Activated CD4-positive, alpha-beta T cell treated with anti-CD3 and anti-CD28 coated beads, Interleukin-2, amount 50 U/mL, for 48 hours (primary cell): ENCODE results near the gene COQ4.
"Not testable (repeated sequence)": the region's sequence is repeated elsewhere in the genome, so short reads cannot be mapped to it uniquely, and the experiment has no call there.

ENCODE experiments used
- DNase-seq, 2 experiments: peaks; one replicate each; pipeline ENCODE4 v3.0.0-alpha.2; 2020

The COQ4 gene

DNA sequence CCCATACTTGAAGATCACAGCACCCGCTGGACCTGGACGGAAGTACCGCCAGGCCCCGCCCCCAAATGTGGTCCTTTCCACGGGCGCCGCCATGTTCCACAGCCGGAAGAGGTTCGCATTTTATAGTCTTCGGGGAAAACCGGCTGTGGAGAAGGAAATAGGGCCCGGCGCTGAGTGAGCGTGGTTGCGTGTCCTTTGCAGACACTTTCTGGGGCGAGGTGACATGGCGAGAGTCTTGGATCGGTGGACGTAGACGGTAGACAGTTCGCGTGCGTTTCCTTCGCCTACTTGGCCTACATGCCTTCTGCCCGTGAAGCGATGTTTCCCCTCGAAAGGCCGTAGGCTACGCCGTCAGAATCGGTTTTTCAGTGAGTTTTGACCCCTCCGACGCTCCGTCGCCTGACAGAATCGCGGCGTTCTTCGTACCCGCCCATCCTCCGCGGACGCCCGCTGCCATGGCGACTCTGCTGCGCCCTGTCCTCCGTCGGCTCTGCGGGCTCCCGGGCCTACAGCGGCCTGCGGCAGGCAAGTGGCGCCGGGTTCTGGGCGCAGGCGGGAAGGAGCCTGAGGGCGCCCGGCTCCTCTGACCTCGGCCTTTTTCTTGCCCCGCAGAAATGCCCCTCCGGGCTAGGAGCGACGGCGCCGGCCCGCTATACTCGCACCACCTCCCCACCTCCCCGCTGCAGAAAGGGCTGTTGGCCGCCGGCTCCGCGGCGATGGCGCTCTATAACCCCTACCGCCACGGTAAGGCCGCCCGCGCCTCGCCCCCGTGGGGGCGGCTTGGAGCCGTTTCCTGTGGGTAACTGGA, at the start of gene COQ4, which contains the start of gene TRUB2:
Gene COQ4, plus strand, starts transcription at position 436 of the 808 bp plus-strand sequence. Its CDS starts 20 bp downstream, at position 456.
Gene TRUB2, minus strand, starts transcription at position 44 of the 808 bp plus-strand sequence. Its CDS starts 39 bp downstream, at position 5.
- DNase-seq = peak; percentile 93 to 94

- DNase-seq = no peak
Measured at GRCh38 chr9:128274245-128274644, 48.4 kb upstream of the COQ4 start.

DNA sequence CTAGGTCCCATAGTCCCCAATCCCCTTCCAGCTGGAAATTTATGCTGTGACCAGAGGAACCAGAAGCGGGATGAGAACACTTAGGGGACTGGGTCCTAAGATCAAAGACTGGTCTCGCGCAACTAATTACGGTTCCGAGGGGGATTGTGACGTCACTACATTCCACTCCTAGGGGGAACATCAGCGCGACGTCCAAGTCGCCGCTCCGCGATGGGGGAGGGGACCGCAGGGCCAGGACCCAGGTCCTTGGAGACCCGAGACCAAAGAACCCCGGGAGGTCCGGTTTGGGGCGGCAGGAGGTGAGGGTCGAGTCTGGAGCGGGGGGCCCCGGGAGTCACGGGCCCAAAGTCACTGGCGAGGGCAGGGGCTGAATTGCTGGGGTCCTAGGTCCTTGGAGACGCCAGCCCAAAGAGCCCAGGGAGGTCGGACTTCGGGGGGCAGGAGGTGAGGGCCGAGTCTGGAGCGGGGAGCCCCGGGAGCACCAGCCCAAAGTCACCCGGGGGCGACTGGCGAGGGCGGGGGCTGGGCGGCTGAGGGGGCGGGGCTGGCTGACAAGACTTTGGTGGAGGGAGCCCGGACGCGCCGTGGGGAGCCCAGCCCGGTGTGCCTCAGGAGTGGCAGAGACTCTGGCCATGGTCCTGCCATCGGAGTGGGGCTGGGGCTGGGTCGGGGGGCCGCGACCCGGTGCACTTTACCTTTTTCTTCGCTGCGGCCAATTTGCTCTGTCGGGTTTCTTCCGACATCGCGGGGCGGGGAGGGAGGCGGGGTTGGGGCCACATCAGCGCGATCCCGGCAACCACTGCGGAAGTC, 47.2 kb upstream of the COQ4 start, which contains the start of gene GOLGA2:
Gene GOLGA2, minus strand, starts transcription at position 810 of the 810 bp plus-strand sequence. Its CDS starts 31 bp downstream, at position 779.
- DNase-seq = no peak

GRCh38 chr9:128276008-128276573, 46.5 kb upstream of the COQ4 start, which contains the start of gene SWI5:
SWI5 (plus strand) TSS chr9:128276276.
- peak; percentile 100 for DNase-seq

DNA sequence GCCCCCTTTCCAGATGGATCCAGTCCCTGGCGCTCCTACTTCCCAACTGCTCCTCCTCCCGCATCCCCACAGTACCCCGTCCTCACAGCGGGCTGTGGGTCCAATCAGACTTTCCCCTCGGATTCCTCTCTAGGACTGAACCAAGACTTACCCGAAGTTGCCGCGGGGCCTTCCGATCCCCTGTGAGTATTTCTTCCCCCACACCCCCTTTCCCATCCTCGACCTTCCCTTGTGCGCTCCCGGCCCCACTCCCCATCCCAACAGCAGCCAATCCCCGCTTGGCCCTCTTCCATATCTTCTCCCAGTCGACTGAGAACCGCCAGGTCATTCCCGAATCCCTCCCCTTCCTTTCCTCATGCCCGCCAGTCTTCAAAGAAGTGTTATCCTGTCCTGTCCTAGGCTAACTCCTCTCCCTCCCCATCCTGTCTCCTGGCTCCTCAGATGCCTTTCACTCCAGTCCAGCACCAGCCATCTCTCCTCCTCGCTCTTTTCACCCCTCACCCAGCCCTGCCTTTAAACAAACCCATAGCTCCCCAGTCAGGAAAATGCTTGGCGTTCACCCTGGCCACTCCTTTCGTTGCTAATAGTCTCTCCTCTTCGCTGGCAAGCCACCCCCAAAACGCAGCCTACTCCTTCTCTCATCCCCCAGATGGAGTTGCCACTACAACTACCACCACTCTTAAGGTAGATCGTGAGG, 45.9 kb upstream of the COQ4 start:
- DNase-seq = peak in 1 of 2 experiments; percentile 6

- DNase-seq = not testable (repeated sequence)
Measured at GRCh38 chr9:128279088-128280073, 43.3 kb upstream of the COQ4 start.

DNA sequence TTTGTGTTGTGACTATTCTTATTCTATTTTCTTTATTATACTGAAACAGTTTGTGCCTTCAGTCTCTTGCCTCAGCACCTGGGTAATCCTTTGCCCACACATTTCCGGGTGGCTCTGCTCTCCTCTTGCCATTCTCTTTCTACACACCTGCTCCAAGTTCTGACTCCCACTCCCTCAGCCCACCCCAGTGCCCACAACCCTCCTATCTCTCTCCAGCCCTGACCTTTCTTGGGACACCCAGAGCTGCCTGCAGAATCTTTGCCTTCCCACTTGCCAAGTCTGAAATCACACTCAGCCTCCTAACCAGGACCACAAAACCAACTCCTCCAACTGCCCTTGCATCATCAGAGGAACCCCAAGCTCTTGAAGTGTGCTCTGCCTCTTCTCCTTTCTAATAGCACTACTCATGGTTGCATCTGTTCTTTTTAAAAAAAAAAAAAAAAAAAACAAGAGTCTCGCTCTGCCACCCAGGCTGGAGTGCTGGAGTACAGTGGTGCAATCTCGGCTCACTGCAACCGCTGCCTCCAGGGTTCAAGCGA, 42.5 kb upstream of the COQ4 start:
- DNase-seq = no peak

GRCh38 chr9:128282500-128282899, 40.1 kb upstream of the COQ4 start:
- DNase-seq = no peak

DNA sequence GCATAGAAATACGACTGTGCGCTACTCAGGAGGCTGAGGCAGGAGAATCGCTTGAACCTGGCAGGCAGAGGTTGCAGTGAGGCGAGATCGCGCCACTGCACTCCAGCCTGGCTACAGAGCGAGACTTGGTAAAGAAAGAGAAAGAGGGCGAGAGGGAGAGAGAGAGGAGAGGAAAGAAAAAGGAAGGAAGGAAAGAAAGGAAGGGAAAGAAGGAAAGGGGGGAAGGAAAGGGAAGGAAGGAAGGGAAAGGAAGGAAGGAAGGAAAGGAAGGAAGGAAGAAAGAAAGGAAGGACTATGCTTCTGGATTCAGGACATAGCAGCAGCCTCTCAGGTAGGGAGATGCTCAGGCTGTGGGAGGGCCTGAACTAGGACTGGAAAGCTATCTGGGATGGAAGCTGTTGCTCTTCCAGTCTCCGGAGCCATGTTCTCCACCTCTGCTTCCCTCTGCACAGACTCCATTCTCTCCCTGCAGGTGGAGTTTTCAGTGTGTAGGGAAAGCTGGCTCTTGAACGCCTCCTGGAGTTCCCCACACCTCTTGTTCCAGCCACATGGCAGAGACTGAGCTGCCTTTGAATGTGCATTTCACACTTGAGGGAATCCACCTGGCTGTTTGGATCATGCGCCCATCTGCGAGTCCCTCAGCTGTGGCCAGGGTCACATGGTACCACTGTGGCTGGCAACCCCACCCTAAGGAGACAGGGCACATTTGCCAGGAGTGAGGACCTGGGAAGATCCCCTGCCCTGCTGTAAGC, 37.4 kb upstream of the COQ4 start:
- no peak for DNase-seq

- no peak for DNase-seq
Measured at GRCh38 chr9:128286440-128286839, 36.2 kb upstream of the COQ4 start.

DNA sequence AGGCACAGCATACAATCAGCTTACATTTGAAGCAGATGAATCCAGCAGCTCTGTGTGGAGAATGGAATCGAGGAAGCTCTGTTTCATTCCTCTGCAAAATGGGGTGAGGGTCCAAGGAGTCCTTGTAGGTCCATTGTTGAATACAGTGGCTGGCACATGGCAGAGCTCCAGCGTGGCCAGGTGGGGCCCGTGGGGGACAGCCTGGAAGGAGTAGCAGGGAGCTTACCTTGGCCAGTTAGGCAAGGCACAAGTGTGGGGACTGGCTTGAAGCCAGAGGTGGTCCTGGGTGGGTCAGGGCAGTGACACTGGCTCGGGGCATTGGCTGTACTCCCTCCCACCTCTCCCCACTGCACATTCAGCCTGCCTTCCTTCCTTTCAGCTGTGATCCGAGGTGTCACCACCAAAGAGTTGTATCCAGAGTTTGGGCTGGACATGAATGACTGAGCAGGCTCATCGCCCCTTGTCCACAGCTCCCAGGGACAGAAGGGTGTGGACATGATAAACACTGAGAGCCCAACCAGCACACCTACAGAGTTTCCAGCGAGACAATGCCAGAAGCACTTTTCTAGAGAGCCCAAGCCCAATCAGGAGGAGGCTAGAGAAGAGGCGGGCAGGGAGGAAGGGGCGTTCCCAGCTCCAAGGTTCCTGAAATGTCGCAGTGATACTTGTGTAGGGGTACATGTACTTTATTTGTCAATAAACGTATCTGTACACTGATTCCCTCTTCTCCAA, 34.2 kb upstream of the COQ4 start:
- no peak for DNase-seq

- no peak for DNase-seq
Measured at GRCh38 chr9:128292009-128292408, 30.6 kb upstream of the COQ4 start.

DNA sequence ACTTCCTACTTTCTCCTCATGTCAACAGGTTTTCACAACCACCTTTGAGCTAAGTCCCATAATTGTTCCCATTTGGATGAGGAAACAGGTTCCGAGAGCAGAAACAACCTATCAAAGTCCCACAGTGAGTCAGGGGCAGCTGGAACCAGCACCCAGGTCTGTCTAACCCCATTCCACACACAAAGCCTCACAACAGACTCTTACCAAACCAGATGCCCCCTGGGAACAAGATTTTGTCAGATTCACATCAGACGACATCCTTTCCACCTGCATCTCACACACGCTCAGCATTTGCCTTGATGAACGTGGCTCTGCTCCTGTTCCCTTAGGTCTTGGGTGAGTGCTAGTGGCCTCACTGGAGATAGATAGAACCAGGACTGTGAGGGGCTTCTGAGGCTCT, 29.5 kb upstream of the COQ4 start:
- no peak for DNase-seq

GRCh38 chr9:128294142-128294541, 28.5 kb upstream of the COQ4 start:
- no peak for DNase-seq

GRCh38 chr9:128296340-128297220, 26.1 kb upstream of the COQ4 start:
- no peak for DNase-seq

DNA sequence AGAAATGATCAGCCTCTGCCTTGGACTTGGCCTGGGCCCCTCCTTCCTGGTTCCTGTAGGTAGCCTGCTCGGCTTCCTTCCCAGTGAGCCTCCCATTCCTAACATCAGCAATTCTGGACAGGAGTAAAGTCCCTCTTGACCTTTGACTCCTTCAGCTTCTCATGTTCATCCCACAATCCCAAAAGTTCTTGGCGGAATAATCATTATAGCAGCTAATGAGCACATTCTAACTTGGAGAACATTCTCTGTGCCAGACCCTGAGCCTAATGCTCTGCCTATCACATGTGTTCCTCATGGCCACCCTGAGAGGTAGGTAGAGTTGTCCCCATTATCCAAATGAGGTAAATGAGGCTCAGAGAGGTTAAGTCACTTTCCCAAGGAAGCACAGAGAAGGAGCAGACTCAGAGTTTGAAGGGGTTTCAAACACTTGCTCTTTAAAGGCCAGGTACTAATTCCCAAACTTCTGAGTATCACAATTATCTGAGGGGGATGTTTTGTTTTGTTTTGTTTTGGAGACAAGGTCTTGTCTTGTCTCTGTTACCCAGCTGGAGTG, 25.3 kb upstream of the COQ4 start:
- DNase-seq = no peak

DNA sequence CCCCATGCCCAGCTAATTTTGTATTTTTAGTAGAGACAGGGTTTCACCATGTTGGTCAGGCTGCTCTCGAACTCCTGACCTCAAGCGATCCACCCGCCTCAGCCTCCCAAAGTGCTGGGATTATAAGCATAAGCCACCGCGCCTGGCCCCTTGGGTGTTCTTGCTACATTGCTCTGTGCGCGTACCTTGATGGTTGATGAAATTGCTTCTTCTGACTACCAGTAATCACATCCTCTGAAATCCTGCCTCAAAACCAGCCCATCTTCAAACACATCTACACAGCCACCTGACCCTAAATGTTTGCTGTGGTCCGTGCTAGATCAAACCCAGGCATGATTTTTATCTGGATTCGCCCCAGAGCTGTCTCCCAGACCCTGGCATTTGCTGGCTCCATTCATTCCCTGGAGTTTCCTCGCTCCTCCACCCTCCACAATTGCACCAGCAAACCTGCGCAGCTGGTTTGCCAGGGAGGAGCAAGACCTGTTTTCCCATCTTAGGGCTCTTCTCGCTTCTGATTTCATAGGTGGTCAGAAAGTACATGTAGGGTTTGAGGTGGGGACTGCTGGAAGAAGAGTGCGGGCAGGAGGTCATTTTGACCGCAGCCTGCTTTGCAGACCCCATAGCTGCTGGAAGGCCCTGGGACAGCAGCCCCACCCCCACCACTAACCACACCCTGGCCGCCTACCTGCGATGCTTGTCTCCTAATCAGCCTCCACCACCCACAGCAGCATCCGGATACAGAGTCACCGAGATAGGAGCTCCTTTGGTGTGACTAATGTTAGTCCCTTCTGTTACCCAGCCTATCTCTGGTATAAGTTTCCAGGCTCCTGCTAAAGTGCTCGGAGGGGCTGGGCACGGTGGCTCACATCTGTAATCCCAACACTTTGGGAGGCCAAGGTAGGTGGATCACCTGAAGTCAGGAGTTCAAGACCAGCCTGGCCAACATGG, 23.8 kb upstream of the COQ4 start:
- DNase-seq = no peak
